Thyroid gland (tissue), 4 donors: ENCODE measurements around the gene TK2. TPM values are rescaled to one million over a fixed set of nuclear protein-coding genes. Genes with fewer than 3 reads are reported as not detected.

Experiments used
- DNase-seq, 2 donors: peaks; one replicate each; pipeline ENCODE4 v3.0.0-alpha.2; 2019
- H3K27ac ChIP-seq, 3 donors: fragments of 200-600 bp; sonication (generic); 1 replicate in 2 of 3; 2 replicates in 1 of 3; pipeline ENCODE4 v1.5.1; 2016 to 2019; ENCODE audit warnings: mild to moderate bottlenecking in 1 of 3, moderate library complexity in 1 of 3
- H3K27me3 ChIP-seq: fragments of 200-600 bp; sonication (generic); one replicate; pipeline ENCODE4 v1.5.1; 2019
- H3K36me3 ChIP-seq, 2 donors: fragments of 200-600 bp; sonication (generic); one replicate each; pipeline ENCODE4 v1.5.1; 2016 to 2019
- H3K4me1 ChIP-seq, 2 donors: fragments of 200-600 bp; sonication (generic); one replicate each; pipeline ENCODE4 v1.5.1; 2017 to 2019
- H3K4me3 ChIP-seq, 3 donors: fragments of 200-600 bp; sonication (generic); replicated peaks in 1 of 3; 1 replicate in 2 of 3; 2 replicates in 1 of 3; pipeline ENCODE4 v1.5.1; 2016; ENCODE audit warnings: mild to moderate bottlenecking in 1 of 3
- H3K9me3 ChIP-seq: fragments of 200-600 bp; sonication (generic); one replicate; pipeline ENCODE4 v1.5.1; 2017
- POLR2A ChIP-seq, 2 donors: fragments of 450-650 bp; IDR thresholded peaks; one replicate each; pipeline ENCODE4 v1.6.1; 2017; ENCODE audit warnings: antibody characterized with exemption in 2 of 2, mild to moderate bottlenecking in 2 of 2, moderate library complexity in 1 of 2
- WGBS, 2 donors: methylation state at CpG; one replicate each; pipeline ENCODE4 v1.1.5; 2017; 5-methylcytosine and 5-hydroxymethylcytosine counted together
- intact Hi-C: fragments of 100-400 bp; cut with DNase I; formaldehyde crosslinking; loops from one replicate; pipeline ENCODE4 v1.15.1; 2023
- total RNA-seq, 4 donors: library from RNA; depleted of rRNA; stranded (reverse); fragments of >200 nt; gene quantifications; one replicate each; pipeline ENCODE4 v1.2.3, GENCODE V29; 2016
- TF ChIP-seq, protein P1 (sequence below), 6 experiments: fragments of 200-600 bp in 3 of 6; fragments of 450-650 bp in 3 of 6; sonication (generic) in 3 of 6; IDR thresholded peaks; one replicate each; pipeline ENCODE4 v1.5.1; 2016 to 2019; ENCODE audit warnings: antibody characterized with exemption in 6 of 6, mild to moderate bottlenecking in 2 of 6, inconsistent platforms in 1 of 6, moderate library complexity in 1 of 6

Gene TK2
- total RNA-seq, 4 donors from 2014 or later, result 31.6 to 55.5 (median 46.6) TPM

DNA sequence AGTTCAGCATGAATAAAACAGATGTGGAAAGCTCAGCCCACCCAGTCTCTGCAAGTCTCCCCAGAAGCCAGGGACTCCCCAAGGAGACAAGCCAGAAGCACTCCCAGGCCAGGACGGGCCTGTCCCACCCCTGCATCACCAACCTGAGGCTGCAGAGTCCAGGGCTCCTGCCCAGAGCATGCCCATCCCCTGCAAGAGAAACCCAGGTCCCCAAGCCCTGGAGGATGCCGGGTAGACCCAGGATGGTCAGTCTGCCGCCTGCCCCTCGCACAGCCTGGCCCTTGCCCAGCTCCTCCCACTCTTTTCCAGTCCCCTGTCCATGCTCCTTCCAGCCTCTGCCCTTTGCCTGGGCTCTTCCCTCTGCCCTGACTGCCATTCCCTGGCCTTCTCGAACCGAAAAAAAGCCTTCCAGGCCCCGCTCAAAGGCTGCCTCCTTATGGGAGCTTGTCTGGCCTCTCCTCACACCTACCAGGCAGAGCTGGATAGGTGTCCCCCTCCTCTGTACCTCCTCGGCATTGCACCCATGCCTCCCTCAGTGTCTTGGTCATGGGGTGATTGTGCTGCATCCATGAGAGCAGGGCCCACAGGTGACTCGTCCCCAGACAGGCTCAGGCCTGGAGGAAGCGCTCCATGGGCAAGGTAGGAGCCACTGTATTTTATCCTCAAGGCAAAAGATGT is 78.1 kb downstream of the TK2 start:
- Histone ChIP-seq H3K27ac (no peak overlapping the region), H3K4me3 (no peak overlapping the region), H3K9me3 (no peaks in the 10 kb centered on the region), H3K36me3 (no peaks in the 10 kb centered on the region), H3K4me1 (no peaks in the 10 kb centered on the region), H3K27me3 (no peaks in the 10 kb centered on the region)
- TF ChIP-seq, protein P1, sequence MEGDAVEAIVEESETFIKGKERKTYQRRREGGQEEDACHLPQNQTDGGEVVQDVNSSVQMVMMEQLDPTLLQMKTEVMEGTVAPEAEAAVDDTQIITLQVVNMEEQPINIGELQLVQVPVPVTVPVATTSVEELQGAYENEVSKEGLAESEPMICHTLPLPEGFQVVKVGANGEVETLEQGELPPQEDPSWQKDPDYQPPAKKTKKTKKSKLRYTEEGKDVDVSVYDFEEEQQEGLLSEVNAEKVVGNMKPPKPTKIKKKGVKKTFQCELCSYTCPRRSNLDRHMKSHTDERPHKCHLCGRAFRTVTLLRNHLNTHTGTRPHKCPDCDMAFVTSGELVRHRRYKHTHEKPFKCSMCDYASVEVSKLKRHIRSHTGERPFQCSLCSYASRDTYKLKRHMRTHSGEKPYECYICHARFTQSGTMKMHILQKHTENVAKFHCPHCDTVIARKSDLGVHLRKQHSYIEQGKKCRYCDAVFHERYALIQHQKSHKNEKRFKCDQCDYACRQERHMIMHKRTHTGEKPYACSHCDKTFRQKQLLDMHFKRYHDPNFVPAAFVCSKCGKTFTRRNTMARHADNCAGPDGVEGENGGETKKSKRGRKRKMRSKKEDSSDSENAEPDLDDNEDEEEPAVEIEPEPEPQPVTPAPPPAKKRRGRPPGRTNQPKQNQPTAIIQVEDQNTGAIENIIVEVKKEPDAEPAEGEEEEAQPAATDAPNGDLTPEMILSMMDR (IDR thresholded peaks at IDR 0.05), result no peak
- TF ChIP-seq POLR2A (IDR thresholded peaks at IDR 0.05), result no peak
- WGBS, 2 donors, result 93 to 94% methylated on average over 7 to 10 of the region's 10 CpGs
- no peak for DNase-seq
- intact Hi-C loops, result no loop called here

DNA sequence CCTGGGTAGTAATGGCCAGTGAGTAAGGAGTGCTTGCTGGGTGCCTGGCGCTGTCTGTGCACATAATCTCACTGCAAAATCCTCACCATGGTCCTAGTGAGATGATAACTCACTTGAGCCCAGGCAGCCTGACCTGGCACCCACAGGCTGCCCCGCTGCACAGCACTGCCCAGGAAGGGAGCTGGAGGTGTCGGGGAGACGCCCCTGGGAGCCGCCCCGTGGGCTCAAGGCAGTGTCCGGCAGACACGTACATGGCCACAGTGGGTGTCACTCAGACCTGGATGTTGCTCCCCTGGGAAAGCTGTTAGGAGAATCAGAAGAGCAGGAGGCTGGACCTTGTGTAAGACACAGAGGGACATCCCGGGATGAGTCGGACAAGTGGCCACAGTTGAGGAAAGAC is 78.7 kb downstream of the TK2 start:
- TF ChIP-seq POLR2A (IDR thresholded peaks at IDR 0.05), result no peak
- TF ChIP-seq, protein P1 (IDR thresholded peaks at IDR 0.05), result no peak
- 92 to 97% methylated on average over 8 of the region's 10 CpGs for WGBS, 2 donors
- Histone ChIP-seq H3K4me1 (no peaks in the 10 kb centered on the region), H3K36me3 (no peaks in the 10 kb centered on the region), H3K9me3 (no peaks in the 10 kb centered on the region), H3K4me3 (no peak overlapping the region), H3K27ac (no peak overlapping the region), H3K27me3 (no peaks in the 10 kb centered on the region)
- no peak for DNase-seq
- intact Hi-C loops, result no loop called here

DNA sequence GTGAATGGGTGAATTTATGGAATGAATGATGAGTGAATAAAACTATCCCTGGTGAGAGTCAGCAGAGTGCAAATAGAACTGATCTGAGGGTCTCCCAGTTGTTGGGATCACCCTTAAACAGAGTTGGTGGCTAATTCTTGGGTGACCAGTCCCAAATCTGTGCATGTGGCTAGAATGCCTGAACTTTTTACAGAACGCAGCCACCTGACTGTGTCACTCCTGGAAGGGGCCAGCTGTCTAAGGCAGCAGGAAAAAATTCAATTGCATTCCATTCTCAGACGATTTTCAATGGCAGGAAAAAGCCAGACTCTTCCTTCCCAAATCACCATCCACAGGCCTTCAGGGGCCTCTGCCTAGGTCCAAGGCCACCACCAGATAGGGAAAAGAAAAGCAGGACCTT is 79.4 kb downstream of the TK2 start:
- H3K9me3 ChIP-seq, result no peaks in the 10 kb centered on the region
- no peaks in the 10 kb centered on the region for H3K4me1 ChIP-seq
- WGBS, 2 donors, result 66% methylated on average over 2 of the region's 2 CpGs
- no peak overlapping the region for H3K27ac ChIP-seq
- TF ChIP-seq, protein P1 (IDR thresholded peaks at IDR 0.05), result no peak
- no peak for TF ChIP-seq POLR2A (IDR thresholded peaks at IDR 0.05)
- H3K27me3 ChIP-seq, result no peaks in the 10 kb centered on the region
- intact Hi-C loops, result no loop called here
- DNase-seq, result no peak
- no peaks in the 10 kb centered on the region for H3K36me3 ChIP-seq
- H3K4me3 ChIP-seq, result no peak overlapping the region

DNA sequence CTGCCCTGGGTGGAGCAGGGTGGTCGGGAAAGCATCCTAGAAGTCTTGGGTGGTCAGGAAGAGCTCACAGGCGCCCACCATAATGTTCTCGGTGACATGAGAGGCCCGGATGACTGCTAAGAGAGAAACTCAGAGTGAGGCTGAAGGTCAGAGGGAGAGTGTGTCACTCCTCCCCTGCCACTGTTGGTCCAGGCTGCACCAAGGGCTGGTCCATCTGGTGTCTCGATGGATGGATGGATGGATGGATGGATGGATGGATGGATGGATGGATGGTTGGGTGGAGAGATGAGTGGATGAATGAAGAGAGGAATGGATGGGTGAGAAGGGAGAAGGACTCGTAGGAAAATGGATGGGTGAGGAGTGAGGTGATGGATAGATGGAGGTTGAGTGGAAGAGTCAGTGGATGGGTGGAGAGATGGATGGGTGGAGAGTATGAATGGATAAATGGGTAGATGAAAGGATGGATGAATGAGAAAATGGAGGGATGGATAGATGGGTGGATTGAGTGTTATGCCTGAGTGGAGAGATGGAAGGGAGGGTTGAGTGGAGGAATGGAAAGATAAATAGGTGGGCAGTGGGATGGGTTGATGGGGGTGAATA is 79.9 kb downstream of the TK2 start:
- Histone ChIP-seq H3K4me3 (no peak overlapping the region), H3K27me3 (no peaks in the 10 kb centered on the region), H3K4me1 (no peaks in the 10 kb centered on the region), H3K36me3 (no peaks in the 10 kb centered on the region), H3K27ac (no peak overlapping the region), H3K9me3 (no peaks in the 10 kb centered on the region)
- intact Hi-C loops, result no loop called here
- DNase-seq, result no peak
- WGBS, 2 donors, result 82 to 86% methylated on average over 6 of the region's 6 CpGs
- TF ChIP-seq POLR2A (IDR thresholded peaks at IDR 0.05), result no peak
- TF ChIP-seq, protein P1 (IDR thresholded peaks at IDR 0.05), result no peak

DNA sequence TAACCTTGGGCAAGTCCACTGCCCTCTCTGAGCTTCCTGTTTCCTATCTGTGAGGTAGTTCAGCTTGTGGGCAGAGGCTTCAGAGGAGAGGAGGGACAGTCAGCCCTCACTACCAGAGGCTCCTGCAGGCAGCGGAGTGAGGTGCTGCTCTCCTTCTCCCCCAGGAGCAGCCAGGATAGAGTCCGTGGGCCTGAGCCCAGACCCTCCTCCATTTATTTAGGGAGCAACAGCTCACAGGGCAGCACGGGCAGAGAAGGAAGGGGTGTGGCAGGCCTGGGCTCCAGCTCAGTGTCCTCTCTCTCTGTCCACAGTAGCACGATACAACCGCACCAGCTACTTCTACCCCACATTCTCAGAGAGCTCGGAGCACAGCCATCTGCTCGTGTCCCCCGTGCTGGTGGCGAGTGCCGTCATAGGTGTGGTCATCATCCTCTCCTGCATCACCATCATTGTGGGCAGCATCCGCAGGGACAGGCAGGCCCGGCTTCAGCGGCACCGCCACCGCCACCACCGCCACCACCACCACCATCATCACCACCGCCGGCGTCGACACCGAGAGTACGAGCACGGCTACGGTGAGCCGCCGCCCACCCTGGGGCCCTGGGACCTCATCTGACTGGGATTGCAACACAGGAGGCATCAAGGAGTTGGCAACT is 80.5 kb downstream of the TK2 start:
- DNase-seq, result no peak
- TF ChIP-seq POLR2A (IDR thresholded peaks at IDR 0.05), result no peak
- TF ChIP-seq, protein P1 (IDR thresholded peaks at IDR 0.05), result no peak

More for the DNA sequence above, 80.5 kb downstream of the TK2 start:
- Histone ChIP-seq H3K4me3 (no peak overlapping the region), H3K36me3 (no peaks in the 10 kb centered on the region), H3K27ac (no peak overlapping the region), H3K4me1 (no peaks in the 10 kb centered on the region), H3K9me3 (no peaks in the 10 kb centered on the region), H3K27me3 (no peaks in the 10 kb centered on the region)
- intact Hi-C loops, result no loop called here
- 95 to 96% methylated on average over 25 of the region's 26 CpGs for WGBS, 2 donors
